ENCODE results near the gene SLC27A2. TPM values are rescaled to one million over a fixed set of nuclear protein-coding genes. Genes with fewer than 3 reads are reported as not detected.

The SLC27A2 gene
- total and polyA plus RNA-seq, 2 donors (not counting 1 experiment from before 2014, with no cell fraction given), result 0.39 to 0.49 TPM

GRCh38 chr15:50209809-50210208, 27.8 kb downstream of the SLC27A2 start:
- Histone ChIP-seq H3K4me1 (ENCODE audit: control insufficient read depth in 2 of 2, insufficient read depth in 2 of 2, low read length in 2 of 2) (no peaks in the 10 kb centered on the region), H3K4me3 (ENCODE audit: control extremely low read depth in 1 of 5, extremely low read depth in 1 of 5, insufficient read depth in 1 of 5, low read depth in 2 of 5, low read length in 4 of 5) (no peak overlapping the region), H3K9ac (ENCODE audit: low read length) (no peak overlapping the region), H3K79me2 (ENCODE audit: control insufficient read depth, insufficient read depth, low read length) (no peaks in the 10 kb centered on the region), H4K20me1 (ENCODE audit: control insufficient read depth, insufficient read depth, low read length, poor library complexity, severe bottlenecking) (no peaks in the 10 kb centered on the region), H3K27me3 (replicated peaks in 1 of 4; ENCODE audit: control extremely low read depth in 1 of 4, control insufficient read depth in 3 of 4, insufficient read depth in 4 of 4, low read length in 3 of 4) (no peaks in the 10 kb centered on the region), H3K9me3 (ENCODE audit: control extremely low read depth in 1 of 3, control insufficient read depth in 2 of 3, insufficient read depth in 1 of 3, low read length in 2 of 3) (peaks cover 0 to 14% (median 0%) of the 10 kb centered on the region in 3 donors), H2AFZ (ENCODE audit: insufficient read depth, low read depth, low read length, poor library complexity, severe bottlenecking) (no peak overlapping the region), H3K36me3 (replicated peaks in 1 of 2; ENCODE audit: control extremely low read depth in 1 of 2, control insufficient read depth in 1 of 2, extremely low read depth in 1 of 2, insufficient read depth in 2 of 2, low read length in 1 of 2) (no peaks in the 10 kb centered on the region), H3K27ac (ENCODE audit: low read length in 2 of 2) (no peak overlapping the region), H3K4me2 (replicated peaks; ENCODE audit: low read depth, low read length, poor library complexity, severe bottlenecking) (no peak overlapping the region)
- peaks cover 6% of the 10 kb centered on the region for H3K27me3 Mint-ChIP-seq
- H3K4me1 Mint-ChIP-seq, result no peaks in the 10 kb centered on the region
- 96% methylated on average over 3 of the region's 4 CpGs for WGBS (ENCODE audit: insufficient coverage)
- ATAC-seq (ENCODE audit: low read depth) (no peak), DNase-seq (no peak)
- H3K4me3 Mint-ChIP-seq, result no peak overlapping the region
- POLR2A ChIA-PET, result no interaction called here
- CTCF ChIA-PET, result no interaction called here
- H3K27ac Mint-ChIP-seq, result no peak overlapping the region
- intact Hi-C loops (cut with micrococcal nuclease), result no loop called here
- TF ChIP-seq CTCF (IDR thresholded peaks at IDR 0.05), result no peak
- peaks cover 10% of the 10 kb centered on the region for H3K9me3 Mint-ChIP-seq (ENCODE audit: insufficient read depth)

- Mint-ChIP-seq H3K27ac (no peak overlapping the region), H3K4me3 (no peak overlapping the region), H3K4me1 (no peaks in the 10 kb centered on the region), H3K9me3 (ENCODE audit: insufficient read depth) (peaks cover 10% of the 10 kb centered on the region), H3K27me3 (peaks cover 6% of the 10 kb centered on the region)
- no peaks in the 10 kb centered on the region for H3K4me1 ChIP-seq (ENCODE audit: control insufficient read depth in 2 of 2, insufficient read depth in 2 of 2, low read length in 2 of 2)
- peaks cover 0 to 14% (median 0%) of the 10 kb centered on the region in 3 donors for H3K9me3 ChIP-seq (ENCODE audit: control extremely low read depth in 1 of 3, control insufficient read depth in 2 of 3, insufficient read depth in 1 of 3, low read length in 2 of 3)
- H2AFZ ChIP-seq (ENCODE audit: insufficient read depth, low read depth, low read length, poor library complexity, severe bottlenecking), result no peak overlapping the region
- no peak for TF ChIP-seq CTCF (IDR thresholded peaks at IDR 0.05)
- no peak for TF ChIP-seq EZH2 (IDR thresholded peaks at IDR 0.05; ENCODE audit: borderline replicate concordance, insufficient read depth, low read depth, low read length, poor library complexity, severe bottlenecking)
- intact Hi-C loops (cut with micrococcal nuclease), result no loop called here
- ChIA-PET CTCF (no interaction called here), POLR2A (no interaction called here)
- no peak for DNase-seq
- no peaks in the 10 kb centered on the region for H4K20me1 ChIP-seq (ENCODE audit: control insufficient read depth, insufficient read depth, low read length, poor library complexity, severe bottlenecking)
- no peaks in the 10 kb centered on the region for H3K36me3 ChIP-seq (replicated peaks in 1 of 2; ENCODE audit: control extremely low read depth in 1 of 2, control insufficient read depth in 1 of 2, extremely low read depth in 1 of 2, insufficient read depth in 2 of 2, low read length in 1 of 2)
- H3K9ac ChIP-seq (ENCODE audit: low read length), result no peak overlapping the region
- no peaks in the 10 kb centered on the region for H3K27me3 ChIP-seq (replicated peaks in 1 of 4; ENCODE audit: control extremely low read depth in 1 of 4, control insufficient read depth in 3 of 4, insufficient read depth in 4 of 4, low read length in 3 of 4)
- ATAC-seq (ENCODE audit: low read depth), result no peak
- WGBS (ENCODE audit: insufficient coverage), result 97% methylated on average over 8 of the region's 8 CpGs
- H3K79me2 ChIP-seq (ENCODE audit: control insufficient read depth, insufficient read depth, low read length), result no peaks in the 10 kb centered on the region
- no peak overlapping the region for H3K4me2 ChIP-seq (replicated peaks; ENCODE audit: low read depth, low read length, poor library complexity, severe bottlenecking)
- no peak overlapping the region for H3K27ac ChIP-seq (ENCODE audit: low read length in 2 of 2)
- H3K4me3 ChIP-seq (ENCODE audit: control extremely low read depth in 1 of 5, extremely low read depth in 1 of 5, insufficient read depth in 1 of 5, low read depth in 2 of 5, low read length in 4 of 5), result no peak overlapping the region
Observed at GRCh38 chr15:50210462-50211157, 28.6 kb downstream of the SLC27A2 start.

Data from B cell (primary cell).